Upper lobe of right lung (tissue), 1 donor: ENCODE results near the gene PCLO. TPM values are rescaled to one million over a fixed set of nuclear protein-coding genes. Genes with fewer than 3 reads are reported as not detected.

Experiments used
- ATAC-seq: fragments of 200-7000 bp; cut with Tn5 transposase; one replicate; pipeline ENCODE4 v1.9.1; 2020; ENCODE audit warnings: mild to moderate bottlenecking, moderate library complexity
- DNase-seq: peaks from one replicate; pipeline ENCODE4 v3.0.0-alpha.2; 2020
- H3K27ac ChIP-seq: fragments of 200-600 bp; one replicate; pipeline ENCODE4 v1.8.0; 2022
- H3K27me3 ChIP-seq: fragments of 200-600 bp; one replicate; pipeline ENCODE4 v1.8.0; 2022; ENCODE audit warnings: mild to moderate bottlenecking
- H3K36me3 ChIP-seq: fragments of 200-600 bp; one replicate; pipeline ENCODE4 v1.8.0; 2022
- H3K4me1 ChIP-seq: fragments of 200-600 bp; one replicate; pipeline ENCODE4 v1.8.0; 2022
- H3K4me3 ChIP-seq: fragments of 200-600 bp; one replicate; pipeline ENCODE4 v1.8.0; 2022; ENCODE audit warnings: mild to moderate bottlenecking
- H3K9me3 ChIP-seq: fragments of 200-600 bp; one replicate; pipeline ENCODE4 v1.8.0; 2022
- CTCF ChIP-seq: fragments of 200-600 bp; IDR thresholded peaks from one replicate; pipeline ENCODE4 v1.8.0; 2022; ENCODE audit warnings: antibody characterized with exemption
- intact Hi-C: fragments of 100-400 bp; cut with DNase I; formaldehyde crosslinking; loops from one replicate; pipeline ENCODE4 v1.11.0; 2022
- total RNA-seq: library from RNA; stranded (reverse); fragmentation: NEBNext Ultra II Directional; extraction: Animal tissue kit (Norgen Biotek cat#: 25700); gene quantifications from one replicate; pipeline ENCODE4 v1.2.1, GENCODE V29; 2021
- donor health status: DM: no; HTN: yes; CAD: no; lungs with severe emphysema.

PCLO gene
- total RNA-seq, 1 donor from 2014 or later: 5.3 TPM

DNA sequence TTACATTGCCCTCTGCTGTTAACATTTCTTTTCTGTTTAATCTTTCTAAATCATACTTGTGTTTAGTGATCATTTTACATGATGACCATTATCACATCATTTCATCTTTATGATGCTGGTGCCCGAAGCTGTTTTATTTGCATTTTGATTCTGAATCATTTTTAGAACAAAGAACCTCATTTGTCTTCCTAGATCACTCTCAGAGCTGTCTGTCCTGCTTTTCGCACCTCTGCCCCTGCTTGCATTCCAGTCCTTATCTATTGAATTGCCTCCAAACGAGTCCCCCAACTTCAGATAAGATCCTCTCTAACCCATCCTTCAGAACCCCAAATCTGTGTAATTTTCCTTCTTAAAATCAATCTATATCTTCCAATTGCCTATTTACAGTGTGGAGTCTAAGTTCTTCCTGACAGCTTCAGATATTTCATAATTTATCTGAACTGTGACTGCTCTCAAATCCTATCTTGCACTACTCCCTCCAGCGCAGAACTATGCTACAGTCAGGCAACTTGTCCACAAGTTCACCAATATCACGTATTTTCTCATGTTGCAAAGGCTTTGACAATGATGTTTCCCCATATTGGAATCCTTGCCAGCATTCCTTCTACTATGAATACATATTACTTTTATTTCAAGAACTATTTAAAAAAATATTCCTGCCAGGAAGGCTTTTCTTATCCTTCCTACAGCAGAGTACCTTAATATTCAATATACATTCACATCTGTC is 372.6 kb downstream of the PCLO start:
- intact Hi-C loops: no loop called here
- DNase-seq: no peak
- no peaks in the 10 kb centered on the region for H3K4me1 ChIP-seq
- no peak overlapping the region for H3K4me3 ChIP-seq
- ATAC-seq: no peak
- H3K27me3 ChIP-seq: no peaks in the 10 kb centered on the region
- H3K36me3 ChIP-seq: no peaks in the 10 kb centered on the region
- no peak overlapping the region for H3K27ac ChIP-seq
- H3K9me3 ChIP-seq: no peaks in the 10 kb centered on the region
- TF ChIP-seq CTCF: no peak

DNA sequence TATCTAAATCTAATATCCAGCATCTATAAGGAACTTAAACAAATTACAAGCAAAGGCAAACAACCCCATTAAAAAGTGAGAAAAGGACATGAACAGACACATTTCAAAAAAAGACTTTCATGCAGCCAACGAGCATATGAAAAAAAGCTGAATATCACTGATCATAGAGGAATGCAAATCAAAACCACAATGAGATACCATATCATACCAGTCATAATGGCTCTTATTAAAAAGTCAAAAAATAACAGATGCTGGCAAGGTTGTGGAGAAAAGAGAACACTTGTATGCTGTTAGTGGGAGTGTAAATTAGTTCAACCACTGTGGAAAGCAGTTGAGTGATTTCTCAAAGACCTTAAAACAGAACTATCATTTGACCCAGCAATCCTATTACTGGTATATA is 384.7 kb downstream of the PCLO start:
- intact Hi-C loops: no loop called here
- Histone ChIP-seq H3K9me3 (no peaks in the 10 kb centered on the region), H3K4me3 (no peak overlapping the region), H3K27ac (no peak overlapping the region), H3K36me3 (no peaks in the 10 kb centered on the region), H3K4me1 (no peaks in the 10 kb centered on the region), H3K27me3 (no peaks in the 10 kb centered on the region)
- no peak for ATAC-seq
- no peak for DNase-seq
- no peak for TF ChIP-seq CTCF

- no peak for ATAC-seq
- Histone ChIP-seq H3K9me3 (no peaks in the 10 kb centered on the region), H3K27ac (no peak overlapping the region), H3K27me3 (no peaks in the 10 kb centered on the region), H3K36me3 (no peaks in the 10 kb centered on the region), H3K4me1 (no peaks in the 10 kb centered on the region), H3K4me3 (no peak overlapping the region)
- no peak for TF ChIP-seq CTCF
- intact Hi-C loops: no loop called here
- no peak for DNase-seq
Measured at GRCh38 chr7:82762880-82763279, 399.8 kb downstream of the PCLO start.

DNA sequence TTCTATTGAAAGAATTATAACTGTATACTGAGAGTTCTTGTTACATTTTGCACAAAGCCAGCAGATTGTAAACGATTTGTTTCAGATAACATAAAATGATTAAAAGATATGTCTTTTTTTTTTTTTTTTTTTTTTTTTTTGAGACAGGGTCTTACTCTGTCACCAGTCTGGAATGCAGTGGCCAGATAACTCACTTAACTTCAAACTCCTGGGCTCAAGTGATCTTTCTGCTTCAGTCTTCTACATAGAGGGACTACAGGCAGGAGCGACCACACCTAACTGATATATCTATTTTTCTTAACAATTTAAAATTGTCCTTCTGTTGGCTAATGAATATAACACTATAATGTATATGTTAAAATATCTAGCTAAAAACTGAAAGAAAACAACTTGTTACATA is 401.9 kb downstream of the PCLO start:
- Histone ChIP-seq H3K27ac (no peak overlapping the region), H3K36me3 (no peaks in the 10 kb centered on the region), H3K4me3 (no peak overlapping the region), H3K27me3 (no peaks in the 10 kb centered on the region), H3K9me3 (no peaks in the 10 kb centered on the region), H3K4me1 (no peaks in the 10 kb centered on the region)
- intact Hi-C loops: no loop called here
- TF ChIP-seq CTCF: no peak
- DNase-seq (no peak), ATAC-seq (no peak)

DNA sequence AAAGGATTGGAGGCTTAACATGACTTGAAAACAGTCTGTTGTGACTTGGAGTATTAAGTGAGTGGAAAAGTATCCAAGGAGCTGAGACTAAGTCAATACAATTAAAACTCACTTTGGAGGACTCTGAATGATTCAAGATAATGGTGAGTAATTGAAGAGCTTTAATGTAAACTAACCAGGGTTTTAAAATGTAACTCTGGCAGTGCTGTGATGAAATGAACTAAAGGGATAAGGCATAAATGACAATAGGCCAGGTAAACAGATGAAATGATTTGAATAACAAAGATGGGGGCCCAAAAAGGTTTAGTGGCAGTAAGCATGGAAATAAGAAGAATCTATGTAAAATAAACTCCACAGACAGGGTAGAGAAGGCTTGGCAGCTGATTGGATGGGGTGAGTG is 402.6 kb downstream of the PCLO start:
- Histone ChIP-seq H3K36me3 (no peaks in the 10 kb centered on the region), H3K9me3 (no peaks in the 10 kb centered on the region), H3K27ac (no peak overlapping the region), H3K27me3 (no peaks in the 10 kb centered on the region), H3K4me3 (no peak overlapping the region), H3K4me1 (no peaks in the 10 kb centered on the region)
- TF ChIP-seq CTCF: no peak
- DNase-seq (no peak), ATAC-seq (no peak)
- intact Hi-C loops: no loop called here
